ENCODE data around the gene RNF212. TPM values are rescaled to one million over a fixed set of nuclear protein-coding genes. Genes with fewer than 3 reads are reported as not detected.

Gene RNF212
- total RNA-seq, 1 donor from 2014 or later: 7.9 TPM

DNA sequence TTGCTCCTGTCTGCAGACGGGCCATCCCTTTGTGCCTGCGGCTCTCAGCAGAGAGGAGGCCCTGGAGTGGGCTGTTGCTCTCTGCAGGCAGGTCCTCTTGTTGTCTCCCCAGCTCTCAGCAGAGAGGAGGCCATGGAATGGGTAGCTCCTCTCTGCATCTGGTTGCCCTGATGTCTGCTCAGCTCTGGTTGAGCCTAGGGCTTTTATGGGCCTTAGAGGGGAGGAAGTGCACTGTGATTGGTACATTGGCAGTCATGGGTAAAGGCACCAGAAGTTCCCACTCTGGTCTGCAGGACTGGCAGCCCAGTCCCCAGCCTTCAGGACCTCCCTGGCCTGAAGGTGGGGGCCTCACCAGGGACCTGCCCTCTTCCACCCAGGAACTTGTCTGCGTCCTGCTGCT lies 37.5 kb upstream of the RNF212 start:
- no peak for TF ChIP-seq CTCF (IDR thresholded peaks at IDR 0.05)
- no peak for TF ChIP-seq POLR2AphosphoS5 (IDR thresholded peaks at IDR 0.05; ENCODE audit: insufficient read depth in 1 of 2, low read depth in 1 of 2)
- TF ChIP-seq POLR2A (IDR thresholded peaks at IDR 0.05): no peak
- Histone ChIP-seq H3K4me3 (no peak overlapping the region), H3K27ac (no peak overlapping the region), H3K9me3 (no peaks in the 10 kb centered on the region), H3K4me1 (peaks cover 6% of the 10 kb centered on the region), H3K27me3 (no peaks in the 10 kb centered on the region), H3K36me3 (no peaks in the 10 kb centered on the region)
- no peak for DNase-seq (ENCODE audit: extremely low spot score in 2 of 2)
- intact Hi-C loops (cut with DNase I): no loop called here

GRCh38 chr4:1139860-1140259 lies 26.5 kb upstream of the RNF212 start:
- Histone ChIP-seq H3K27me3 (no peaks in the 10 kb centered on the region), H3K4me3 (no peak overlapping the region), H3K36me3 (no peaks in the 10 kb centered on the region), H3K27ac (no peak overlapping the region), H3K9me3 (no peaks in the 10 kb centered on the region), H3K4me1 (no peaks in the 10 kb centered on the region)
- intact Hi-C loops (cut with DNase I): no loop called here
- no peak for TF ChIP-seq POLR2A (IDR thresholded peaks at IDR 0.05)
- no peak for DNase-seq (ENCODE audit: extremely low spot score in 2 of 2)

- DNase-seq (ENCODE audit: extremely low spot score in 2 of 2): no peak
- Histone ChIP-seq H3K27me3 (no peaks in the 10 kb centered on the region), H3K9me3 (no peaks in the 10 kb centered on the region), H3K36me3 (no peaks in the 10 kb centered on the region), H3K27ac (no peak overlapping the region), H3K4me1 (no peaks in the 10 kb centered on the region), H3K4me3 (no peak overlapping the region)
- intact Hi-C loops (cut with DNase I): no loop called here
- no peak for TF ChIP-seq POLR2A (IDR thresholded peaks at IDR 0.05)
- TF ChIP-seq CTCF (IDR thresholded peaks at IDR 0.05): no peak
- TF ChIP-seq POLR2AphosphoS5 (IDR thresholded peaks at IDR 0.05; ENCODE audit: insufficient read depth in 1 of 2, low read depth in 1 of 2): no peak
Observed at GRCh38 chr4:1137850-1138249, 24.5 kb upstream of the RNF212 start.

DNA sequence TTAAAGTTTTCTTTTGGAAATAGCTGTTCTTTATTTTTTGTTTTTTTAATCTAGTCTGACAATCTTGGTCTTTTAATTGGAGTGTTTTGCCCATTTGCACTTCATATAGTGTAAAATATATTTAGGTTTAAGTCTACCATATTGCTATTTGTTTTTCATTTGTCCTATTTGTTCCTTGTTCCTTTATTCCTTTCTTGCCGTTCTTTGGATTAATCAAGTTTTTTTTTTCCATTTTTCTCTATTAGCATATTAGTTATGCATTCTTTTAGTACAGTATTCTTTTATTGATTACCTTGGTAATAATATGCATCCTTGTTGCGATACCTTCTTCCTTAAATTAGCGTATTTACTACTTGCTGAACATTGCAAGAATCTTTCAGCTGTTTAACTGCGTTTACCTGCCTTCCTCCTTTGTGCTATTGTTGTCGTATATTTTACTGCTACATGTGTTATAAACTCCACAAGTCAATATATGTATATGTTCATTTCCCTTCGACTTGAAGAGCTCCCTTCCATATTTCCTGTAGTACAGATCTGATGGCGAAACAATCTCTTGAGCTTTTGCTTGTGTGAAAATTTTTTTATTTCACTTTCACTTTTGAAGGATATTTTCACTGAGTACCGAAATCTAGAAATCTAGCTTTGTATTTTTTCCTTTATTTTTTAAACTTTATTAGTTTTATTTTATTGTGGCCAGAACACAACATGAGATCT lies 23.9 kb upstream of the RNF212 start:
- no peaks in the 10 kb centered on the region for H3K27me3 ChIP-seq
- H3K4me3 ChIP-seq: no peak overlapping the region
- TF ChIP-seq CTCF (IDR thresholded peaks at IDR 0.05): no peak
- no peak for TF ChIP-seq POLR2A (IDR thresholded peaks at IDR 0.05)
- TF ChIP-seq POLR2AphosphoS5 (IDR thresholded peaks at IDR 0.05; ENCODE audit: insufficient read depth in 1 of 2, low read depth in 1 of 2): no peak
- no peak overlapping the region for H3K27ac ChIP-seq
- H3K9me3 ChIP-seq: no peaks in the 10 kb centered on the region
- H3K36me3 ChIP-seq: no peaks in the 10 kb centered on the region
- no peak for DNase-seq (ENCODE audit: extremely low spot score in 2 of 2)
- intact Hi-C loops (cut with DNase I): no loop called here
- H3K4me1 ChIP-seq: no peaks in the 10 kb centered on the region

DNA sequence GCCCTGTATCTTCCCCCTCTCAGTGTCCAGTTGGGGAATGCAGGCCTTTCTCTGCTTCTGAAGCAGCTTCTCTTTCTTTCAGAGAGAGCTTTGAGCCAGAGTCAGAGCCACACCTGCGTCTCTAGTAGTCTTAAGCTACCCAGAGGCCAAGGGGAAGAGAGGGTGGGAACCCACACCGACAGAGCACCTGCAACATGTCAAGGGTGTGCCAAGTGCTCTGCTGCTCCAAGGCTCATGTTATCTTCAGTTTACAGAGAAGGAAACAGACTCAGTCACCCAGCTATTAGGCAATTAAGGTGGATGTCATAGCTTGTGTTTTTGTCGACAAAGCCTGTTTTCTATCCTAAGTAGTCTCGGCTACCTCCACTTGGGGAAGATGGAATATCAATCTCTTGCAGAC lies 22.7 kb upstream of the RNF212 start:
- Histone ChIP-seq H3K27me3 (no peaks in the 10 kb centered on the region), H3K9me3 (no peaks in the 10 kb centered on the region), H3K4me1 (no peaks in the 10 kb centered on the region), H3K4me3 (no peak overlapping the region), H3K36me3 (no peaks in the 10 kb centered on the region), H3K27ac (no peak overlapping the region)
- DNase-seq (ENCODE audit: extremely low spot score in 2 of 2): no peak
- no peak for TF ChIP-seq POLR2A (IDR thresholded peaks at IDR 0.05)
- no peak for TF ChIP-seq POLR2AphosphoS5 (IDR thresholded peaks at IDR 0.05; ENCODE audit: insufficient read depth in 1 of 2, low read depth in 1 of 2)
- no peak for TF ChIP-seq CTCF (IDR thresholded peaks at IDR 0.05)
- intact Hi-C loops (cut with DNase I): no loop called here
